HepG2 (cell line): Measurements from ENCODE around the gene ARHGEF3. TPM values are rescaled to one million over a fixed set of nuclear protein-coding genes. Genes with fewer than 3 reads are reported as not detected.

ENCODE experiments used
- CREM ChIP-seq, 2 experiments: sonication (generic) in 1 of 2; formaldehyde crosslinking in 1 of 2; IDR thresholded peaks; 2 replicates each; pipeline versions ENCODE4 v1.4.0 to v1.6.1; 2016 to 2020; ENCODE audit warnings: antibody characterized with exemption in 1 of 2, mild to moderate bottlenecking in 1 of 2, missing genetic modification reagents in 1 of 2
- ETS1 ChIP-seq: sonication (generic); formaldehyde crosslinking; IDR thresholded peaks from 2 replicates; pipeline ENCODE4 v1.4.0; 2020; ENCODE audit warnings: missing genetic modification reagents
- ETV6 ChIP-seq: sonication (generic); formaldehyde crosslinking; conservative IDR thresholded peaks from 2 replicates; pipeline ENCODE4 v1.4.0; 2020; ENCODE audit warnings: missing genetic modification reagents
- FOSL2 ChIP-seq: sonication (generic); formaldehyde crosslinking; IDR thresholded peaks from 2 replicates; pipeline ENCODE4 v1.4.0; 2020; ENCODE audit warnings: missing genetic modification reagents
- FOXP4 ChIP-seq: sonication (generic); formaldehyde crosslinking; IDR thresholded peaks from 2 replicates; pipeline ENCODE4 v1.4.0; 2020; ENCODE audit warnings: missing genetic modification reagents
- GMEB1 ChIP-seq: sonication (generic); formaldehyde crosslinking; IDR thresholded peaks from 2 replicates; pipeline ENCODE4 v1.5.1; 2020; ENCODE audit warnings: missing genetic modification reagents, mild to moderate bottlenecking, borderline replicate concordance
- IRX3 ChIP-seq: sonication (generic); formaldehyde crosslinking; IDR thresholded peaks from 2 replicates; pipeline ENCODE4 v1.8.1; 2023; ENCODE audit warnings: mild to moderate bottlenecking, low read depth, missing genetic modification reagents, borderline replicate concordance
- KDM1A ChIP-seq: IDR thresholded peaks from 2 replicates; pipeline ENCODE4 v1.6.1; 2016; ENCODE audit warnings: missing compliant biosample characterization
- KLF15 ChIP-seq: sonication (generic); formaldehyde crosslinking; IDR thresholded peaks from 2 replicates; pipeline ENCODE4 v1.8.1; 2023; ENCODE audit warnings: borderline replicate concordance, mild to moderate bottlenecking, inconsistent platforms, missing genetic modification reagents, mixed read lengths
- NKX3-1 ChIP-seq: sonication (generic); formaldehyde crosslinking; IDR thresholded peaks from 2 replicates; pipeline ENCODE4 v1.5.0; 2020; ENCODE audit warnings: missing genetic modification reagents
- NR2F1 ChIP-seq, 2 experiments: fragments of 450-650 bp in 1 of 2; formaldehyde crosslinking in 1 of 2; IDR thresholded peaks; 2 replicates each; pipeline versions ENCODE4 v1.5.0 to v1.6.1; 2016 to 2020; ENCODE audit warnings: mild to moderate bottlenecking in 1 of 2, missing compliant biosample characterization in 1 of 2, missing genetic modification reagents in 1 of 2, moderate library complexity in 1 of 2
- PBX2 ChIP-seq: IDR thresholded peaks from 2 replicates; pipeline ENCODE4 v1.6.1; 2016; ENCODE audit warnings: control low read depth
- RNF2 ChIP-seq: fragments of 450-650 bp; conservative IDR thresholded peaks from 2 replicates; pipeline ENCODE4 v1.6.1; 2016; ENCODE audit warnings: low read depth
- SMARCC2 ChIP-seq: fragments of 450-650 bp; IDR thresholded peaks from 2 replicates; pipeline ENCODE4 v1.6.1; 2017; ENCODE audit warnings: antibody characterized with exemption, mild to moderate bottlenecking
- SNAPC5 ChIP-seq: sonication (generic); formaldehyde crosslinking; IDR thresholded peaks from 2 replicates; pipeline ENCODE4 v1.8.1; 2023; ENCODE audit warnings: mild to moderate bottlenecking, missing genetic modification reagents, borderline replicate concordance
- TCF7 ChIP-seq: sonication (generic); IDR thresholded peaks from 2 replicates; pipeline ENCODE4 v1.6.1; 2016; ENCODE audit warnings: antibody characterized with exemption, low read depth
- TIGD3 ChIP-seq: sonication (generic); formaldehyde crosslinking; IDR thresholded peaks from 2 replicates; pipeline ENCODE4 v1.5.1; 2020; ENCODE audit warnings: mild to moderate bottlenecking, missing genetic modification reagents, borderline replicate concordance
- ZNF724P ChIP-seq: sonication (generic); formaldehyde crosslinking; IDR thresholded peaks from 2 replicates; pipeline ENCODE4 v1.8.0; 2022; ENCODE audit warnings: missing genetic modification reagents, borderline replicate concordance
- ZNF800 ChIP-seq: sonication (generic); formaldehyde crosslinking; IDR thresholded peaks from 2 replicates; pipeline ENCODE4 v1.4.0; 2020; ENCODE audit warnings: missing genetic modification reagents
- polyA plus RNA-seq, 8 experiments: library from polyadenylated mRNA; depleted of rRNA in 3 of 8; stranded (reverse) in 7 of 8; unstranded in 1 of 8; fragments of >200 nt; fragmentation: Illumina TruSeq in 4 of 8; extraction: Trizol in 4 of 8; gene quantifications; 2 replicates each; pipeline versions ENCODE4 v1.2.1 to v1.2.3, GENCODE V29; 2011 to 2016; ENCODE audit warnings: low read depth in 4 of 8, missing spikeins in 1 of 8, mixed read lengths in 1 of 8; ENCODE audit not compliant: insufficient read depth in 1 of 8
- total RNA-seq, 5 experiments: library from RNA; depleted of rRNA; stranded (reverse); fragments of >200 nt; fragmentation: Illumina TruSeq; extraction: Trizol; gene quantifications; 2 replicates each; pipeline ENCODE4 v1.2.3, GENCODE V29; 2016; ENCODE audit warnings: low read depth in 1 of 5

The ARHGEF3 gene
- total and polyA plus RNA-seq, 2 of the 13 experiments (the other 11 are each of a cell fraction or from before 2014, with no cell fraction given), result 14.8 to 23.1 TPM

GRCh38 chr3:56818156-56818985 is 16.6 kb upstream of the ARHGEF3 start (continued):
- TF ChIP-seq TIGD3 (CRISPR knock-in tag), result no peak
- no peak for TF ChIP-seq KDM1A
- no peak for TF ChIP-seq SMARCC2
- TF ChIP-seq ZNF724P (CRISPR knock-in tag), result no peak
- TF ChIP-seq FOXP4 (CRISPR knock-in tag), result peak; percentile 64
- no peak for TF ChIP-seq NKX3-1 (CRISPR knock-in tag)
- no peak for TF ChIP-seq SNAPC5 (CRISPR knock-in tag)
- no peak for TF ChIP-seq NR2F1 (CRISPR knock-in tag; IDR thresholded peaks at IDR 0.05)
- TF ChIP-seq ZNF800 (CRISPR knock-in tag), result no peak
- TF ChIP-seq RNF2, result no peak
- no peak for TF ChIP-seq IRX3 (CRISPR knock-in tag)
- TF ChIP-seq FOSL2 (CRISPR knock-in tag), result no peak
- TF ChIP-seq PBX2 (CRISPR knock-in tag), result no peak
- TF ChIP-seq KLF15 (CRISPR knock-in tag), result no peak
- no peak for TF ChIP-seq ETS1 (CRISPR knock-in tag)
- TF ChIP-seq CREM (IDR thresholded peaks at IDR 0.05), result peak; percentile 78
- TF ChIP-seq CREM (CRISPR knock-in tag; IDR thresholded peaks at IDR 0.05), result no peak
- 0 out of 2 replicates have a peak, but pooled peaks have one; percentile 9 for TF ChIP-seq GMEB1 (CRISPR knock-in tag)
- no peak for TF ChIP-seq ETV6 (CRISPR knock-in tag)
- TF ChIP-seq TCF7, result peak; percentile 64; the same call in 1 of the 2 replicates
